Right cardiac atrium (tissue), 5 donors: ENCODE data around the gene URB1. TPM values are rescaled to one million over a fixed set of nuclear protein-coding genes. Genes with fewer than 3 reads are reported as not detected.
"Not testable (repeated sequence)": the region's sequence is repeated elsewhere in the genome, so short reads cannot be mapped to it uniquely, and the experiment has no call there.

Experiments used
- ATAC-seq, 2 donors: fragments of 200-7000 bp; cut with Tn5 transposase; one replicate each; pipeline versions ENCODE4 v1.8.0 to v1.9.1; 2020; ENCODE audit warnings: moderate library complexity in 2 of 2, mild to moderate bottlenecking in 1 of 2
- DNase-seq, 3 donors: peaks; one replicate each; pipeline ENCODE4 v3.0.0-alpha.2; 2020
- H3K27ac ChIP-seq: one replicate; pipeline ENCODE4 v1.5.1; 2013; ENCODE audit warnings: mild to moderate bottlenecking, low read length, control low read depth, moderate library complexity
- H3K27me3 ChIP-seq: one replicate; pipeline ENCODE4 v1.6.1; 2013; ENCODE audit not compliant: control insufficient read depth, insufficient read depth
- H3K4me1 ChIP-seq: one replicate; pipeline ENCODE4 v1.6.1; 2013; ENCODE audit warnings: low read length; ENCODE audit not compliant: control insufficient read depth, insufficient read depth
- H3K4me3 ChIP-seq: one replicate; pipeline ENCODE4 v1.5.1; 2013; ENCODE audit warnings: low read length, control low read depth
- H3K9me3 ChIP-seq: one replicate; pipeline ENCODE4 v1.6.1; 2013; ENCODE audit warnings: low read length; ENCODE audit not compliant: control insufficient read depth
- WGBS: extraction: QIAGEN DNeasy Blood & Tissue Kit; methylation state at CpG from one replicate; pipeline ENCODE4 v1.1.7; 2013; 5-methylcytosine and 5-hydroxymethylcytosine counted together
- intact Hi-C, 4 donors: fragments of 100-400 bp; cut with DNase I; formaldehyde crosslinking; loops; one replicate each; pipeline versions ENCODE4 v1.11.0 to v1.14.0; 2022 to 2023
- polyA plus RNA-seq: library from polyadenylated mRNA; stranded (reverse); fragments of 200-250 nt; gene quantifications from one replicate; pipeline ENCODE4 v1.2.3, GENCODE V29; 2013
- total RNA-seq, 4 donors: library from RNA; stranded (reverse); fragmentation: NEBNext Ultra II Directional; extraction: Animal tissue kit (Norgen Biotek cat#: 25700); gene quantifications; one replicate each; pipeline ENCODE4 v1.2.1, GENCODE V29; 2021
- donor health status: healthy with polysubstance abuse.
- donor health status: DM: no; HTN: yes; CAD: no.
- donor health status: DM: no; HTN: no; CAD: no.
- donor health status: DM: no; HTN: yes; CAD: no; lungs with severe emphysema.
- donor health status: DM: yes; HTN: yes; CAD: no.

The URB1 gene
- total and polyA plus RNA-seq, 5 donors: 3.3 to 13.8 (median 9.8) TPM

DNA sequence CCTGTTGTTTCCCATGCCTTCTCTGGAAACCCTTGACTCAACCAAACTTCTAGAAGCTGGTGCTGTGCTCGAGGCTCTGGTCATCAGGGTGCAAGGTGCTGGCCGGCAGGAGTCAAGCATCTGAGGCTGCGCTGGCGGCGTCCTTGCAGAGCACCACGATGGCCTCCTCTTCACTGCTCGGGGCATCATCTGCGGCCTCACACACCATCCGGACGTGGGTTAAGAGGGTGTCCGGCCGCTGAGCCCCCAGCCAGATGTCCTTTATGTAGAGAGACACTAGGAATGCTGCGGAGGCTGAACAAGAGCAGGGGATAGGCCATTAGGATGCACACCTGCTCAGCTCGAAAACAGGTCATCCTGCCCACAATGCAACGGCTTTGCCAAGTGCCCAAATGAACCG lies 78.0 kb downstream of the URB1 start:
- no peaks in the 10 kb centered on the region for H3K4me1 ChIP-seq
- DNase-seq (no peak), ATAC-seq (no peak)
- no peaks in the 10 kb centered on the region for H3K27me3 ChIP-seq
- intact Hi-C loops: no loop called here
- H3K4me3 ChIP-seq: no peak overlapping the region
- H3K27ac ChIP-seq: no peak overlapping the region
- 96% methylated on average over 16 of the region's 16 CpGs for WGBS
- H3K9me3 ChIP-seq: no peaks in the 10 kb centered on the region

DNA sequence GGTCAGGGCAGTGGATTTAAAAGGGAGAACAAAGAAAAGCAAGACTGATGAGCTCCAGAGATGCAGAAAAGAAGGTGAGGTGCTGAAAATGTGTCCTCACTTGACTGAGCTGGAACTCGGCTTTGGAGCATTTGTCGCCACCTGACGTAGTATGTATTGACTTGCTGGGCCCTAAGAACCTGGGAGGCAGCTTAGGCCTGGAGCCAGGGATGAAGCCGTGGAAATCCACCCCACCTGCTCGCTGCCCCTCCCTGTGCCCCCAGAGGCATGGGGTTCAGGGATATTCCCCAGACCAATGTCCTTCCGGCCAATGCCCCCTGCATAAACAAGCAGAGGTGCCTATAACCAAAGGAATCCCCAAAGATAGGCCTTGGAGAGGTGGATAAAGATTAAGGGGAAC lies 79.8 kb downstream of the URB1 start:
- H3K4me1 ChIP-seq: no peaks in the 10 kb centered on the region
- H3K27me3 ChIP-seq: no peaks in the 10 kb centered on the region
- H3K4me3 ChIP-seq: no peak overlapping the region
- 89% methylated on average over 6 of the region's 6 CpGs for WGBS
- ATAC-seq (no peak), DNase-seq (no peak)
- intact Hi-C loops: no loop called here
- no peak overlapping the region for H3K27ac ChIP-seq
- no peaks in the 10 kb centered on the region for H3K9me3 ChIP-seq

DNA sequence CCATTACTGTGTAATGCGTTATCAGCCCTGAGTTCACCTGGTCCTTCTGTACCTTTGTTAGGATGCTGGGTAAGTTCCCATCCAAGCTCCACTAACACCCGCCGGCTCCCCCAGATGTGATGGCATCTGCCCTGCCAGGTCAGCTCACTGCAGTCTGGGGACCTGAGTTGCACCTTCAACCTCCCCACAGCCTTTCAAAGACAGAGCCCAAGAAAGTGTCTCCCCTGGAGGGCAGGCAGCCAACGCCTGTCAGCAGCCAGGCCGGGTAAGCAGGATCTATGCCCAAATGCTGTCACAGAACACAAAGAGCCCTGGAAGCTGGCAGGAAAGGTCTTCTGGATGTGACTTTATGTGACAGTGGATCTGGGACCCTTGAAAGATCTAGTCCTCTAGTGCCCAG lies 80.5 kb downstream of the URB1 start:
- no peaks in the 10 kb centered on the region for H3K4me1 ChIP-seq
- H3K9me3 ChIP-seq: no peaks in the 10 kb centered on the region
- intact Hi-C loops: no loop called here
- ATAC-seq: peak in 1 of 2 donors; percentile 56
- no peaks in the 10 kb centered on the region for H3K27me3 ChIP-seq
- 75% methylated on average over 5 of the region's 5 CpGs for WGBS
- no peak overlapping the region for H3K27ac ChIP-seq
- peak in 1 of 3 donors; percentile 62 for DNase-seq
- no peak overlapping the region for H3K4me3 ChIP-seq

DNA sequence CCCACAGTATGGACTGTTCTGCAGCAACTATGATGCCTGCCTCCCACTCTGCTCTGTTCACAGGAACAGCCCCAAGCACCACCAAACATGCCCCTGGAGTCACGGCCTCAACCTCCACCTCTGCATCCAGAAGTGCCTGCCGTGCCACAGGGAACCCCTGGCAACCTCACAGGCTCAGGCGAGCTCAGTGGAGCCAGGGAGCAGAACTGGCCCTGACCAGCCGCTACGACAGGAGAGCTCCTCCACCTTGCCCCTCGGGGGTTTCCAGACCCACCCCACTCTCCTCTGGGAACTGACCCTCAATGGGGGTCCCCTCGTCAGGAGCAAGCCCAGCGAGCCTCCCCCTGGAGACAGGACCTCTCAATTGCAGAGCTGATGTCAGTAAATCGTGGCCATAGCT lies 81.2 kb downstream of the URB1 start:
- Histone ChIP-seq H3K9me3 (no peaks in the 10 kb centered on the region), H3K4me3 (no peak overlapping the region), H3K27me3 (no peaks in the 10 kb centered on the region), H3K4me1 (no peaks in the 10 kb centered on the region), H3K27ac (no peak overlapping the region)
- intact Hi-C loops: no loop called here
- DNase-seq (no peak), ATAC-seq (no peak)
- 95% methylated on average over 9 of the region's 9 CpGs for WGBS

DNA sequence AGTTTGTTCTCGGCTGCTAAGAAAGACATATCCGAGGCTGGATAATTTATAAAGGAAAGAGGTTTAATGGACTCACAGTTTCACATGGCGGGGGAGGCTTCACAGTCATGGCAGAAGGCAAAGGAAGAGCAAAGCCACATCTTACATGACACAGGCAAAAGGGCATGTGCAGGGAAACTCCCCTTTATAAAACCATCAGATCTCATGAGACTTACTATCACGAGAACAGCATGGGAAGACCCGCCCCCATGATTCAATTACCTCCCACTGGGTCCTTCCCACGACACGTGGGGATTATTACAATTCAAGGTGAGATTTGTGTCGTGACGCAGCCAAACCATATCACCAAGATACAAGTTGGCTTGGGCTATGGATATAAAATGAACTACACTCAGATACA lies 81.8 kb downstream of the URB1 start:
- whole genome bisulfite sequencing: 88% methylated on average over 9 of the region's 9 CpGs
- H3K27ac ChIP-seq, intact Hi-C loops, ATAC-seq, DNase-seq, H3K9me3 ChIP-seq, H3K4me1 ChIP-seq, H3K27me3 ChIP-seq, H3K4me3 ChIP-seq: not testable (repeated sequence)

DNA sequence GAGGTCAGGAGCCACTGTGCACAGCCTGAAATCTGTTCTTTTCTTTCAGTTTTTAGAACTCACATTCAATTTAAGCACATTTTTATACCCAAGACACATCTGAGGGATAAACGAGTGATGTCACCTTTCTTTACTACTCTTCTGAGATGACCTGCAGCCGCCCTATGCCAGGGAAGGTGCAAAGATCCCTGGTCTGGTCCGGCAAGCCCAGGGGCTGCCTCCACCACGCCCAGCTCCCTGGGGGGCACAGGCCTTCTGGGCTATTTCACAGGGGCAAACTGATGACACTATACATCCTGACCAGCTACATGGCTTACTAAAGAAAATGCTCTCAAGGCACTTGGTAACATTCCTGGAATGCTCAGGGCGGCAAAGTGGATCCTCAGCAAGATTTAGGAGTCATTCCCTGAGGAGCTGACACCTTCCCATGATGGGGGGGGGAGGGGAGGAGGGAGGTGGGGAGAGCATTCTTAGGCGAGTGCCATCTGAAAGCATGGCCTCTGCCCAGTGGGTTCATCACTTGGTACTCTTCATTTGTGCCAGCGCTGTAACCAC lies 82.8 kb downstream of the URB1 start:
- DNase-seq (no peak), ATAC-seq (no peak)
- intact Hi-C loops: no loop called here
- Histone ChIP-seq H3K27ac (no peak overlapping the region), H3K27me3 (no peaks in the 10 kb centered on the region), H3K4me1 (no peaks in the 10 kb centered on the region), H3K4me3 (no peak overlapping the region), H3K9me3 (no peaks in the 10 kb centered on the region)
- WGBS: 89% methylated on average over 7 of the region's 7 CpGs

DNA sequence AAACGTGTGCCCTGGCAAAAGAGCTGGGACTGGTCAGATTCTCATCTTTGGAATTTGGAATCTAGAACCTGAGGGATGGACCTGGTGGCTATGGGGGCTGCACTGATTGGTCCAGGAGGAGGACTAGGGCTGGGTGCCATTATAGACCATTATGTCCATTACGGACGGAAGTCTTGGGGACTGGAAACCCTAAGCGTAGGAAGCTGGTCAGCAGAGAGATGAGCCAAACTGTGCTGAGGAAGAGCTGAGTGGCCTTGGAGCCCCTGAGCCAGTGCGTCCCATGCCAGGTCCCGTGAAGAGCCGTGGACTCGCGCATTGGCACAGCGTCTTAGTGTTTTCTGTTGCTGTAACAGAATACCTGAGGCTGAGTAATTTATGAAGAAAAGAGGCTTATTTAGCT lies 84.1 kb downstream of the URB1 start:
- no peaks in the 10 kb centered on the region for H3K9me3 ChIP-seq
- WGBS: 93% methylated on average over 10 of the region's 10 CpGs
- H3K4me3 ChIP-seq: no peak overlapping the region
- H3K27ac ChIP-seq: no peak overlapping the region
- intact Hi-C loops: no loop called here
- H3K4me1 ChIP-seq: no peaks in the 10 kb centered on the region
- no peak for DNase-seq
- no peak for ATAC-seq
- H3K27me3 ChIP-seq: no peaks in the 10 kb centered on the region

DNA sequence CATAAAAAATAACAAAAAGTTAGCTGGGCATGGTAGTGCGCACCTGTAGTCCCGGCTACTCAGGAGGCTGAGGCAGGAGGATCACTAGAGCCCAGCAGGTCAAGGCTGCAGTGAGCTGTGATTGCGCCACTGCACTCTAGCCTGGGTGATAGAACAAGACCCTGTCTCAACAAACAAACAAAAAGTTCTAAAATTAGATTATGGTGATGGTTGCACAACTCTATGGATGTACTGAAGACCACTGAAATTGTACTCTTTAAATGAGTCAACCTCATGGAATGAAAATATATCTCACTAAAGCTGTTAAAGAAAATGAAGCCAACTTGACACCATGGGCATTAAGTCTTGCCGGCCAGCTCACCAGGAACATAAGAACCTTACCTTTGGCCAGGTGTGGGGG lies 85.1 kb downstream of the URB1 start:
- ATAC-seq: no peak
- Histone ChIP-seq H3K27me3 (no peaks in the 10 kb centered on the region), H3K4me3 (no peak overlapping the region), H3K9me3 (no peaks in the 10 kb centered on the region), H3K27ac (no peak overlapping the region), H3K4me1 (no peaks in the 10 kb centered on the region)
- DNase-seq: no peak
- 97% methylated on average over 4 of the region's 4 CpGs for WGBS
- intact Hi-C loops: no loop called here

DNA sequence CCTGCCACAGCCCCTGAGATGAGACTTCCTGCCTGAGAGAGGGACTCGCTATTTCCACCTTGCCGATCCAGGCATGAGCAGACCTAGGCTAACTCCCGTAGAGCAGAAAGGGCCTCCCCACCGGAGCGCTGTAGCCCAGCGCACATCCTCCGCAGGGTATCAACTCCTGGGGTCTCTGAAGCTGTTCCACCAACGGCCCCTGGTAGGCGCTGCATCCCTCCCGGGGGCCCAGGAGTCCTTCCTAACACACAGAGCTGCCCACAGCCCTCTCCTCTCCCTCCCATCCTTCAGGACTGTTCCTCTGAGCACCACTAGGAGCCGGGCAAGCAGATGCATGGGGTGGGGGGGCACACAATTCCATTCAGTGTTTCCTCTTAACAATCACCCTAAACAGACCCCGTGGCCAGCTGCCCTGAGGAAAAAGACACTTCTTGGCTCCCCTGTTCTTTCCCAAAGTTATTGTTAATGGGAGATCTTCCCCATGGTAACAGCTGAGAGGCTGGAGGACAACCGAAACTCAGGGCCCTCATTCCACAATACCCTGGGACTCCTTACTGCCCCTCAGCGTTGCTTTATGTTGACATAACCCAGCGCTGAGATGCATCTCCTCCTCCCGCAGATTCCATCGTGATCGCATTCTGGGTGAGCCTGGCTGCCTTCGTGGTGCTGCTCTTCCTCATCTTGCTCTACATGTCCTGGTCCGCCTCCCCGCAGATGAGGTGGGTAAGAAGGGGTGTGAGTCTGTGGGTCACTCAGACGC lies 86.6 kb downstream of the URB1 start:
- Histone ChIP-seq H3K27ac (no peak overlapping the region), H3K4me3 (no peak overlapping the region), H3K4me1 (no peaks in the 10 kb centered on the region), H3K27me3 (no peaks in the 10 kb centered on the region), H3K9me3 (no peaks in the 10 kb centered on the region)
- intact Hi-C loops: no loop called here
- WGBS: 49% methylated on average over 22 of the region's 22 CpGs
- ATAC-seq: peak; percentile 54 to 69
- DNase-seq: no peak

DNA sequence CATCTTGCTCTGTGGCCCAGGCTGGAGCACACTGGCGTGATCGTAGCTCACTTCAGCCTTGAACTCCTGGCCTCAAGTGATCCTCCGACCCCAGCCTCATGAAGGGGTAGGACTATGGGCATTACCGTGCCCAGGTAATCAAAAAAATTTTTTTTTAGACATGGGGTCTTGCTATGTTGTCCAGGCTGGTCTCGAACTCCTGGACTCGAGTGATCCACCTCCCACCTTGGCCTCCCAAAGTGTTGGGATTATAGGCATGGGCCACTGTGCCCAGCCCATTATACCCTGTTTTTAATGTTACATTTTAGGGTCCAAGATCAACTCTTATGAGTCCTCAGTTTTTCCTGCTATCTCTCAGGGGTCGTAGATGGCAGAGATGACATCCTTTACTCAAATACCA lies 87.8 kb downstream of the URB1 start:
- H3K4me1 ChIP-seq: no peaks in the 10 kb centered on the region
- DNase-seq (no peak), ATAC-seq (no peak)
- 97% methylated on average over 7 of the region's 7 CpGs for WGBS
- intact Hi-C loops: no loop called here
- H3K4me3 ChIP-seq: no peak overlapping the region
- H3K27me3 ChIP-seq: no peaks in the 10 kb centered on the region
- no peak overlapping the region for H3K27ac ChIP-seq
- no peaks in the 10 kb centered on the region for H3K9me3 ChIP-seq

DNA sequence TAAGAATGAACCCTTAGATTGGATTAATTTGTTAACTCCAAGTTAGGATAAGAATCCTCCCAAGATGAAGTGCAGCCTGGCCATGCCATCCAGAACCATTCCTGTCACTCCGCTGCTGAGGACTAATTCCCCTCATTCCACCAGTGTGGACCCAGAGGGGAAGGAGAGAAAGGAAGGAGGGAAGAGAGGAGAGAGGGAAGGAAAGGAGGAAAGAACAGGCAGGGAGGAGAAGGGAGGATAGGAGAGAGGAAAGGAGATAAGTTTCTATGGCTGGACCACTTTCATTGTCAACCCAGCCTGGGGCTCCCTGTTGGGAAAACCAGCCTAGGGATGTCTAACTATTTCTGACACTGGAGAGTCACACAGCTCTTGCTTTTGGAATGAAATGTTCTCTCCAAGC lies 89.4 kb downstream of the URB1 start:
- Histone ChIP-seq H3K27ac (no peak overlapping the region), H3K4me3 (no peak overlapping the region), H3K4me1 (no peaks in the 10 kb centered on the region), H3K9me3 (no peaks in the 10 kb centered on the region), H3K27me3 (no peaks in the 10 kb centered on the region)
- no peak for ATAC-seq
- no peak for DNase-seq
- intact Hi-C loops: no loop called here
- 95% methylated on average over 1 of the region's 1 CpG for WGBS

DNA sequence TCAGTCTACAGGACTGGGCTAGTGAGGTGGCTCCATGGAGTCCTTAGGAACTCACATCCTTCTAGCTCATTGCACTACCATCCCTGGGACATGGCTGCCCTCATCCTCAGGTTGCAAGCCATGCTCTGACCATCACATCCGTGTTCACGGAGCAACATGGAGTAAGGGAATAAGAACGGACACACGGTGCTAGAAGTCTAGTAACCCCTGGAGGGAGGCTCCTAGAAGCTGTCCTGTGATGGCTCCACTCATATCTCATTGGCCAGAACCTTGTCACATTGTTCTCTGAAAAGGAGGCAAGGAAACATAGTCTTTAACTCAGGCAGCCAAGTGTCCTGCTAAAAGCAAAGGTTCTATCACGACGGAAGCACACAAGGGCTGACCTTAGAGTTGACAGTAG lies 90.3 kb downstream of the URB1 start:
- no peaks in the 10 kb centered on the region for H3K27me3 ChIP-seq
- DNase-seq (no peak), ATAC-seq (no peak)
- 89% methylated on average over 6 of the region's 6 CpGs for WGBS
- intact Hi-C loops: no loop called here
- H3K9me3 ChIP-seq: no peaks in the 10 kb centered on the region
- no peak overlapping the region for H3K27ac ChIP-seq
- H3K4me3 ChIP-seq: no peak overlapping the region
- no peaks in the 10 kb centered on the region for H3K4me1 ChIP-seq
